ENCODE data around the gene THSD7A.

GRCh38 chr7:11517853-11518252 lies 314.1 kb downstream of the THSD7A start:
- TF ChIP-seq CTCF (conservative IDR thresholded peaks at IDR 0.05; ENCODE audit: low read depth, low read length) (no peak), RFX5 (IDR thresholded peaks at IDR 0.05; ENCODE audit: low read depth, low read length) (no peak), FOS (IDR thresholded peaks at IDR 0.05; ENCODE audit: low read depth, low read length) (no peak), MXI1 (IDR thresholded peaks at IDR 0.05; ENCODE audit: borderline replicate concordance, low read depth, low read length) (no peak), BHLHE40 (IDR thresholded peaks at IDR 0.05; ENCODE audit: low read depth, low read length) (no peak), CEBPB (IDR thresholded peaks at IDR 0.05; ENCODE audit: low read depth, low read length) (no peak), NFE2L2 (IDR thresholded peaks at IDR 0.05; ENCODE audit: low read depth, low read length) (no peak), RCOR1 (IDR thresholded peaks at IDR 0.05; ENCODE audit: insufficient replicate concordance, low read length) (no peak), POLR2A (IDR thresholded peaks at IDR 0.05; ENCODE audit: low read depth, low read length) (no peak)

Measured in IMR-90 (cell line).